SHP77 treated with DMSO at 0.1 percent for 48 hours (cell line): ENCODE measurements around the gene FOSB.

Source experiments
- DNase-seq: peaks from one replicate; lab custom pipeline; 2025; lab: John Stamatoyannopoulos, UW

The FOSB gene

GRCh38 chr19:45442778-45443461 lies 24.9 kb upstream of the FOSB start:
- DNase-seq: no peak

- no peak for DNase-seq
These were observed 24.1 kb upstream of the FOSB start for GRCh38 chr19:45443462-45444317.

GRCh38 chr19:45444318-45445041 lies 23.3 kb upstream of the FOSB start:
- peak; percentile 44 for DNase-seq

GRCh38 chr19:45445139-45445538 lies 22.7 kb upstream of the FOSB start:
- no peak for DNase-seq

GRCh38 chr19:45446295-45446694 lies 21.5 kb upstream of the FOSB start:
- DNase-seq: peak; percentile 2

GRCh38 chr19:45446944-45447343 lies 20.9 kb upstream of the FOSB start:
- no peak for DNase-seq

- no peak for DNase-seq
These were observed 19.4 kb upstream of the FOSB start for GRCh38 chr19:45448425-45448756.

GRCh38 chr19:45448887-45449299 lies 18.9 kb upstream of the FOSB start:
- no peak for DNase-seq

- DNase-seq: no peak
These were observed 17.8 kb upstream of the FOSB start for GRCh38 chr19:45450012-45450333.

- DNase-seq: no peak
These were observed 16.5 kb upstream of the FOSB start for GRCh38 chr19:45451131-45451849.

- no peak for DNase-seq
These were observed 15.9 kb upstream of the FOSB start for GRCh38 chr19:45451850-45452387.

GRCh38 chr19:45455707-45456499 lies 11.9 kb upstream of the FOSB start:
- DNase-seq: peak; percentile 17

GRCh38 chr19:45456500-45456815 lies 11.3 kb upstream of the FOSB start:
- DNase-seq: no peak

- DNase-seq: no peak
These were observed 10.0 kb upstream of the FOSB start for GRCh38 chr19:45457776-45458175.

- DNase-seq: no peak
These were observed 6.9 kb upstream of the FOSB start for GRCh38 chr19:45460807-45461347.

- no peak for DNase-seq
These were observed 5.6 kb upstream of the FOSB start for GRCh38 chr19:45462174-45462573.

GRCh38 chr19:45463241-45463640 lies 4.6 kb upstream of the FOSB start:
- no peak for DNase-seq

- no peak for DNase-seq
These were observed 3.5 kb upstream of the FOSB start for GRCh38 chr19:45464274-45464673.

GRCh38 chr19:45464852-45465441 lies 2.8 kb upstream of the FOSB start:
- DNase-seq: no peak

GRCh38 chr19:45467115-45467455 lies 711 bp upstream of the FOSB start:
- DNase-seq: no peak

GRCh38 chr19:45468159-45468651 lies 409 bp downstream of the FOSB start:
- no peak for DNase-seq
